K562 (cell line): ENCODE measurements around the gene CSF1R. TPM values are rescaled to one million over a fixed set of nuclear protein-coding genes. Genes with fewer than 3 reads are reported as not detected.

ENCODE experiments used
- ATAC-seq: fragments of 200-7000 bp; cut with Tn5 transposase; 3 replicates; pipeline ENCODE4 v1.9.1; 2020; ENCODE audit warnings: moderate library complexity
- BruUV-seq: library from RNA; stranded (reverse); fragments of 400-500 nt; replicated peaks from 2 replicates; lab custom pipeline; 2021; lab: Mats Ljungman, UMichigan
- CTCF ChIA-PET: fragments of 300-600 bp; formaldehyde crosslinking; extraction: SDS; loops from one replicate; lab custom pipeline; 2021; ENCODE audit warnings: low intra/inter-chr PET ratio; lab: Yijun Ruan, JAX
- POLR2A ChIA-PET: fragments of 300-600, 350-650 bp; sonication (Branson Sonifier 250); formaldehyde crosslinking; extraction: SDS; loops from one replicate; lab custom pipeline; 2021; ENCODE audit warnings: antibody characterized with exemption, inconsistent platforms; lab: Yijun Ruan, JAX
- DNase-seq, 4 experiments: peaks; one replicate each; pipeline versions ENCODE4 v3.0.0 to v3.0.0-alpha.2; 2011 to 2018; ENCODE audit warnings: low spot score in 3 of 4, mixed read lengths in 3 of 4; ENCODE audit errors: extremely low read depth in 1 of 4
- FAIRE-seq: peaks from 2 replicates; lab custom pipeline; 2011; peaks lifted over from hg19 to GRCh38; lab: Jason Lieb, UNC
- H2AFZ ChIP-seq: 2 replicates; pipeline ENCODE4 v1.6.0; 2011; ENCODE audit warnings: low read depth, low read length, control low read depth, inconsistent platforms
- H3K27ac ChIP-seq: fragments of 200-600 bp; 3 replicates; pipeline ENCODE4 v1.8.0; 2011; ENCODE audit warnings: low read depth, mild to moderate bottlenecking, control low read depth, inconsistent platforms, low read length, moderate library complexity, mixed read lengths; ENCODE audit errors: extremely low read depth
- H3K27me3 ChIP-seq, 2 experiments: fragments of 300-600 bp in 1 of 2; 2 replicates in 1 of 2; 3 replicates in 1 of 2; pipeline versions ENCODE4 v1.6.0 to v1.8.0; 2011; ENCODE audit warnings: inconsistent platforms in 2 of 2, low read length in 2 of 2, mild to moderate bottlenecking in 1 of 2, mixed read lengths in 1 of 2, moderate library complexity in 1 of 2; ENCODE audit not compliant: control insufficient read depth in 2 of 2, insufficient read depth in 2 of 2
- H3K36me3 ChIP-seq: fragments of 300-600 bp; 3 replicates; pipeline ENCODE4 v1.8.0; 2011; ENCODE audit warnings: mild to moderate bottlenecking, low read length, inconsistent platforms; ENCODE audit not compliant: control insufficient read depth, insufficient read depth
- H3K4me1 ChIP-seq, 2 experiments: fragments of 200-600 bp in 1 of 2; replicated peaks in 1 of 2; 2 replicates in 1 of 2; 3 replicates in 1 of 2; pipeline versions ENCODE4 v1.5.1 to v1.8.0; 2011; ENCODE audit warnings: inconsistent platforms in 2 of 2, low read length in 2 of 2, mild to moderate bottlenecking in 1 of 2, mixed read lengths in 1 of 2, moderate library complexity in 1 of 2; ENCODE audit not compliant: control insufficient read depth in 2 of 2, insufficient read depth in 2 of 2
- H3K4me2 ChIP-seq: 2 replicates; pipeline ENCODE4 v1.6.1; 2011; ENCODE audit warnings: low read length, control low read depth, inconsistent platforms, mixed read lengths; ENCODE audit not compliant: insufficient read depth
- H3K4me3 ChIP-seq: fragments of 200-600 bp; sonication (generic), shearing (Covaris generic); 2 replicates; pipeline ENCODE4 v1.5.1; 2016; ENCODE audit warnings: control low read depth, inconsistent platforms
- H3K79me2 ChIP-seq: fragments of 200-600 bp; 3 replicates; pipeline ENCODE4 v1.8.0; 2011; ENCODE audit warnings: low read length, inconsistent platforms; ENCODE audit not compliant: control insufficient read depth, insufficient read depth
- H3K9ac ChIP-seq, 2 experiments: 2 replicates each; pipeline versions ENCODE4 v1.6.0 to v1.6.1; 2011; ENCODE audit warnings: low read depth in 2 of 2, low read length in 2 of 2, control low read depth in 1 of 2, inconsistent platforms in 1 of 2, mild to moderate bottlenecking in 1 of 2, mixed read lengths in 1 of 2; ENCODE audit not compliant: insufficient read depth in 1 of 2
- H3K9me1 ChIP-seq: one replicate; pipeline ENCODE4 v1.6.0; 2011; ENCODE audit warnings: inconsistent platforms, mild to moderate bottlenecking, low read length, moderate library complexity; ENCODE audit not compliant: control insufficient read depth, insufficient read depth
- H3K9me3 ChIP-seq: replicated peaks from 2 replicates; pipeline ENCODE4 v1.5.1; 2011; ENCODE audit warnings: low read depth, low read length, inconsistent platforms; ENCODE audit not compliant: control insufficient read depth, insufficient read depth
- H4K20me1 ChIP-seq: replicated peaks from 2 replicates; pipeline ENCODE4 v1.6.1; 2011; ENCODE audit warnings: low read length, inconsistent platforms, mixed read lengths; ENCODE audit not compliant: control insufficient read depth, insufficient read depth
- ADNP ChIP-seq: fragments of 200-800 bp; sonication (Bioruptor generic); IDR thresholded peaks from 2 replicates; pipeline ENCODE4 v1.6.1; 2016; ENCODE audit warnings: missing genetic modification characterization, missing compliant biosample characterization
- MAFG ChIP-seq: fragments of 450-650 bp; conservative IDR thresholded peaks from 2 replicates; pipeline ENCODE4 v1.6.1; 2016; ENCODE audit warnings: missing genetic modification characterization, missing compliant biosample characterization
- PRPF4 ChIP-seq: fragments of 200-400 bp; formaldehyde crosslinking; IDR thresholded peaks from one replicate; pipeline ENCODE4 v1.6.1; 2017; ENCODE audit warnings: low read length, low read depth, mild to moderate bottlenecking; ENCODE audit not compliant: insufficient read depth, poor library complexity, severe bottlenecking
- RBM14 ChIP-seq: fragments of 200-400 bp; formaldehyde crosslinking; IDR thresholded peaks from 2 replicates; pipeline ENCODE4 v1.6.1; 2018; ENCODE audit warnings: low read depth, mild to moderate bottlenecking, low read length, moderate library complexity, borderline replicate concordance; ENCODE audit not compliant: insufficient read depth
- SNIP1 ChIP-seq: fragments of 450-650 bp; IDR thresholded peaks from 2 replicates; pipeline ENCODE4 v1.7.1; 2017; ENCODE audit warnings: low read depth, mild to moderate bottlenecking
- SRSF1 ChIP-seq: fragments of 200-400 bp; formaldehyde crosslinking; IDR thresholded peaks from 2 replicates; pipeline ENCODE4 v1.6.1; 2017; ENCODE audit warnings: mild to moderate bottlenecking, low read depth, low read length, moderate library complexity
- TEAD1 ChIP-seq, 2 experiments: fragments of 450-650 bp in 1 of 2; sonication (generic) in 1 of 2; formaldehyde crosslinking; IDR thresholded peaks; 2 replicates each; pipeline versions ENCODE4 v1.4.0 to v1.8.0; 2020 to 2022; ENCODE audit warnings: mild to moderate bottlenecking in 2 of 2, missing genetic modification reagents in 1 of 2
- TEAD2 ChIP-seq: fragments of 450-650 bp; IDR thresholded peaks from 2 replicates; pipeline ENCODE4 v1.6.1; 2016; ENCODE audit warnings: missing genetic modification characterization, control low read depth, missing compliant biosample characterization
- WGBS: fragments of 100-300 bp; shearing (Covaris generic); methylation state at CpG from one replicate; pipeline ENCODE4 v1.1.6; 2016; ENCODE audit warnings: low coverage, mixed read lengths; ENCODE audit not compliant: insufficient coverage; ENCODE audit errors: missing lambda C conversion rate; 5-methylcytosine and 5-hydroxymethylcytosine counted together
- in situ Hi-C: fragments of 300-500 bp; cut with MboI; formaldehyde crosslinking; loops from 4 replicates; pipeline ENCODE4 v1.15.0; 2018; ENCODE audit warnings: inconsistent platforms, mixed read lengths
- intact Hi-C: fragments of 100-400 bp; cut with micrococcal nuclease; formaldehyde crosslinking; loops from 2 replicates; pipeline ENCODE4 v1.14.2; 2022
- polyA plus RNA-seq, 8 experiments: library from polyadenylated mRNA; depleted of rRNA in 4 of 8; stranded (reverse) in 5 of 8; unstranded in 3 of 8; fragments of >200 nt; fragmentation: Nextera tagmentation in 2 of 8; fragmentation: Illumina TruSeq in 1 of 8; extraction: Ambion mirVana in 2 of 8; extraction: Trizol in 1 of 8; gene quantifications; 2 replicates each; pipeline versions ENCODE4 v1.2.1 to v1.2.3, GENCODE V29; 2011 to 2014; ENCODE audit warnings: inconsistent platforms in 1 of 8, missing spikeins in 1 of 8
- total RNA-seq, 7 experiments: library from RNA; depleted of rRNA in 6 of 7; stranded (reverse); fragments of >200 nt in 6 of 7; fragmentation: Illumina TruSeq in 2 of 7; extraction: Trizol in 2 of 7; gene quantifications; 2 replicates each; pipeline versions ENCODE4 v1.2.1 to v1.2.3, GENCODE V29; 2011 to 2021; ENCODE audit warnings: low replicate concordance in 1 of 7
- TF ChIP-seq, protein P1 (sequence below): fragments of 450-650 bp; IDR thresholded peaks from 2 replicates; pipeline ENCODE4 v1.6.1; 2016; ENCODE audit warnings: low read depth, mild to moderate bottlenecking, moderate library complexity
- TF ChIP-seq, protein P2 (sequence below): fragments of 450-650 bp; IDR thresholded peaks from 2 replicates; pipeline ENCODE4 v1.6.1; 2016
- TF ChIP-seq, protein P3 (sequence below): fragments of 150-350 bp; IDR thresholded peaks from 2 replicates; pipeline ENCODE4 v1.6.1; 2014; ENCODE audit warnings: low read depth, mild to moderate bottlenecking, low read length, borderline replicate concordance
- TF ChIP-seq, protein P4 (sequence below): fragments of 450-650 bp; IDR thresholded peaks from one replicate; pipeline ENCODE4 v1.6.1; 2018; ENCODE audit warnings: mild to moderate bottlenecking, moderate library complexity; ENCODE audit not compliant: partially characterized antibody

Gene CSF1R
- total and polyA plus RNA-seq, 9 of the 15 experiments (the other 6 are each of a cell fraction or from before 2014, with no cell fraction given): 0.03 to 0.64 (median 0.20) TPM; not detected in 6

GRCh38 chr5:150066436-150066835, 19.9 kb downstream of the CSF1R start (continued):
- TF ChIP-seq TEAD2 (tag) (no peak), MAFG (tag) (no peak), TEAD1 (CRISPR knock-in tag; IDR thresholded peaks at IDR 0.05) (no peak), SNIP1 (no peak)
- TF ChIP-seq, protein P1, sequence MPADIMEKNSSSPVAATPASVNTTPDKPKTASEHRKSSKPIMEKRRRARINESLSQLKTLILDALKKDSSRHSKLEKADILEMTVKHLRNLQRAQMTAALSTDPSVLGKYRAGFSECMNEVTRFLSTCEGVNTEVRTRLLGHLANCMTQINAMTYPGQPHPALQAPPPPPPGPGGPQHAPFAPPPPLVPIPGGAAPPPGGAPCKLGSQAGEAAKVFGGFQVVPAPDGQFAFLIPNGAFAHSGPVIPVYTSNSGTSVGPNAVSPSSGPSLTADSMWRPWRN: no peak

DNA sequence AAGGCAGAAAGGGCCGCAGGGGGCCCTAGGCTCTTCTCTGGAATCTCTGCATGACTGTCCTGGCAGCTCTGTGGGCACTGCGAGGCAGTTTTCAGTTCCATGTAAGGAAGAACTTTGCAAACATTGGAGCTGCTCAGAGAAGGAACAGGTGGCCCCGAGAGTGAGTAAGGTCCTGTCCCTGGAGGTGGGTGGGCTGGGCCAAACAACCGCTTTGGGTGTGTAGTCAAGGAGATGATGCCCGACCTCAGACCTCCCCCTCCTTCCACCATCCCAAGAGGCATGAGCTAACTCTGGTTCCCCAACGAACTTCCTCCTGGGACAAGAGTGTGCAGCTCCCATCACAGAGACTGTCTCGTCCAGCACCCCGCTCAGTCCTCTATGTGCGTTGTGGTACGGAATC, 20.5 kb downstream of the CSF1R start:
- no peak overlapping the region for H3K4me3 ChIP-seq
- ATAC-seq: no peak; the same call in 2 of the 3 replicates
- intact Hi-C loops: no loop called here
- TF ChIP-seq RBM14 (no peak), SRSF1 (no peak), PRPF4 (no peak), ADNP (no peak)
- TF ChIP-seq, protein P2, sequence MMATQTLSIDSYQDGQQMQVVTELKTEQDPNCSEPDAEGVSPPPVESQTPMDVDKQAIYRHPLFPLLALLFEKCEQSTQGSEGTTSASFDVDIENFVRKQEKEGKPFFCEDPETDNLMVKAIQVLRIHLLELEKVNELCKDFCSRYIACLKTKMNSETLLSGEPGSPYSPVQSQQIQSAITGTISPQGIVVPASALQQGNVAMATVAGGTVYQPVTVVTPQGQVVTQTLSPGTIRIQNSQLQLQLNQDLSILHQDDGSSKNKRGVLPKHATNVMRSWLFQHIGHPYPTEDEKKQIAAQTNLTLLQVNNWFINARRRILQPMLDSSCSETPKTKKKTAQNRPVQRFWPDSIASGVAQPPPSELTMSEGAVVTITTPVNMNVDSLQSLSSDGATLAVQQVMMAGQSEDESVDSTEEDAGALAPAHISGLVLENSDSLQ: no peak
- TF ChIP-seq, protein P3, sequence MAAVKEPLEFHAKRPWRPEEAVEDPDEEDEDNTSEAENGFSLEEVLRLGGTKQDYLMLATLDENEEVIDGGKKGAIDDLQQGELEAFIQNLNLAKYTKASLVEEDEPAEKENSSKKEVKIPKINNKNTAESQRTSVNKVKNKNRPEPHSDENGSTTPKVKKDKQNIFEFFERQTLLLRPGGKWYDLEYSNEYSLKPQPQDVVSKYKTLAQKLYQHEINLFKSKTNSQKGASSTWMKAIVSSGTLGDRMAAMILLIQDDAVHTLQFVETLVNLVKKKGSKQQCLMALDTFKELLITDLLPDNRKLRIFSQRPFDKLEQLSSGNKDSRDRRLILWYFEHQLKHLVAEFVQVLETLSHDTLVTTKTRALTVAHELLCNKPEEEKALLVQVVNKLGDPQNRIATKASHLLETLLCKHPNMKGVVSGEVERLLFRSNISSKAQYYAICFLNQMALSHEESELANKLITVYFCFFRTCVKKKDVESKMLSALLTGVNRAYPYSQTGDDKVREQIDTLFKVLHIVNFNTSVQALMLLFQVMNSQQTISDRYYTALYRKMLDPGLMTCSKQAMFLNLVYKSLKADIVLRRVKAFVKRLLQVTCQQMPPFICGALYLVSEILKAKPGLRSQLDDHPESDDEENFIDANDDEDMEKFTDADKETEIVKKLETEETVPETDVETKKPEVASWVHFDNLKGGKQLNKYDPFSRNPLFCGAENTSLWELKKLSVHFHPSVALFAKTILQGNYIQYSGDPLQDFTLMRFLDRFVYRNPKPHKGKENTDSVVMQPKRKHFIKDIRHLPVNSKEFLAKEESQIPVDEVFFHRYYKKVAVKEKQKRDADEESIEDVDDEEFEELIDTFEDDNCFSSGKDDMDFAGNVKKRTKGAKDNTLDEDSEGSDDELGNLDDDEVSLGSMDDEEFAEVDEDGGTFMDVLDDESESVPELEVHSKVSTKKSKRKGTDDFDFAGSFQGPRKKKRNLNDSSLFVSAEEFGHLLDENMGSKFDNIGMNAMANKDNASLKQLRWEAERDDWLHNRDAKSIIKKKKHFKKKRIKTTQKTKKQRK: no peak
- TF ChIP-seq, protein P4, sequence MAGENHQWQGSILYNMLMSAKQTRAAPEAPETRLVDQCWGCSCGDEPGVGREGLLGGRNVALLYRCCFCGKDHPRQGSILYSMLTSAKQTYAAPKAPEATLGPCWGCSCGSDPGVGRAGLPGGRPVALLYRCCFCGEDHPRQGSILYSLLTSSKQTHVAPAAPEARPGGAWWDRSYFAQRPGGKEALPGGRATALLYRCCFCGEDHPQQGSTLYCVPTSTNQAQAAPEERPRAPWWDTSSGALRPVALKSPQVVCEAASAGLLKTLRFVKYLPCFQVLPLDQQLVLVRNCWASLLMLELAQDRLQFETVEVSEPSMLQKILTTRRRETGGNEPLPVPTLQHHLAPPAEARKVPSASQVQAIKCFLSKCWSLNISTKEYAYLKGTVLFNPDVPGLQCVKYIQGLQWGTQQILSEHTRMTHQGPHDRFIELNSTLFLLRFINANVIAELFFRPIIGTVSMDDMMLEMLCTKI: no peak

More for the DNA sequence above, 20.5 kb downstream of the CSF1R start:
- Histone ChIP-seq H3K4me2 (no peak overlapping the region), H3K27me3 (peaks cover 10 to 47% of the 10 kb centered on the region in 2 experiments), H3K9me1 (peaks cover 4% of the 10 kb centered on the region), H3K4me1 (peaks cover 0 to 7% of the 10 kb centered on the region in 2 experiments; a peak in 2 of 5 replicates), H2AFZ (no peak overlapping the region), H3K79me2 (no peaks in the 10 kb centered on the region), H3K36me3 (no peaks in the 10 kb centered on the region), H3K9ac (peak overlapping the region in 1 of 2 experiments; percentile 3; a peak in 1 of 4 replicates), H4K20me1 (no peaks in the 10 kb centered on the region; the same call in 1 of the 2 replicates), H3K9me3 (no peaks in the 10 kb centered on the region), H3K27ac (no peak overlapping the region)
- FAIRE-seq (no peak), DNase-seq (no peak)
- 5% methylated on average over 9 of the region's 10 CpGs for WGBS
- CTCF ChIA-PET: no interaction called here
- no TSS peak for BruUV-seq
- POLR2A ChIA-PET: interaction anchor here (0.6 to 1.0 kb wide), 4 partner anchors 13 to 636 kb away, joined by 3 to 5 read pairs (median 3); no protein-coding TSS in a partner anchor
- in situ Hi-C loops: no loop called here
